MM.1S (cell line): Measurements from ENCODE around the gene PHF8.

ENCODE experiments used
- CTCF ChIP-seq: fragments of 300-600 bp; sonication (generic); IDR thresholded peaks from 2 replicates; pipeline ENCODE4 v1.5.1; 2016; ENCODE audit warnings: antibody characterized with exemption, low read length, mixed read lengths
- EZH2 ChIP-seq: fragments of 300-600 bp; sonication (generic); optimal IDR thresholded peaks from 2 replicates; pipeline ENCODE3; 2017; ENCODE audit warnings: low read depth, mild to moderate bottlenecking, antibody characterized with exemption, low read length, mixed read lengths
- EZH2phosphoT487 ChIP-seq: fragments of 300-600 bp; sonication (generic); IDR thresholded peaks from 2 replicates; pipeline ENCODE4 v1.6.1; 2018; ENCODE audit warnings: antibody characterized with exemption, low read length

DNA sequence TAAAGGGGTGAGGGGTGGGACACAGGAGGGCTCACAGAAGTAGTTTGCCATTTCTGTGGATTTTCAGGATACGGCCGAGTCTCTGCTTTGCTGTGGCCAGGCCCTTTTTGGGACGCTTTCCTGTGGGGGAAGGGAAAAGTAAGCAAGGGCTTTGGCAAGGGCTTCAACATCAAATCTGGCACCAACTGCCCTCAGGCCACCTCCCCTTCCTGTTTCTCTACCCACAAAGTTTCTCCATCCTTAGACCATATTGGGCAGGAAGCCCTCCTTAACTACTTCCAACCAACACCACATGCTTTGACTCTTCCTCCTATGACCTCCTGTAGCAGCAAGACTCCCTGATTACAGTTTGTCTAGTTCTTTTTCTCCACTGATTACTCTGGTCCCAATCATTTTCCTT lies 105.1 kb downstream of the PHF8 start:
- TF ChIP-seq EZH2 (no peak), CTCF (no peak), EZH2phosphoT487 (no peak)
